GM12878 (cell line): ENCODE data around the gene CABLES1. TPM values are rescaled to one million over a fixed set of nuclear protein-coding genes. Genes with fewer than 3 reads are reported as not detected.

Experiments used
- LARP7 ChIP-seq: fragments of 450-650 bp; IDR thresholded peaks from 2 replicates; pipeline ENCODE4 v1.6.1; 2017; ENCODE audit warnings: mild to moderate bottlenecking
- PKNOX1 ChIP-seq: fragments of 450-650 bp; IDR thresholded peaks from 2 replicates; pipeline ENCODE4 v1.6.1; 2016; ENCODE audit warnings: mild to moderate bottlenecking
- PRDM15 ChIP-seq: fragments of 450-650 bp; formaldehyde crosslinking; IDR thresholded peaks from 2 replicates; pipeline ENCODE4 v1.4.0; 2020; ENCODE audit warnings: mild to moderate bottlenecking, moderate library complexity
- SRF ChIP-seq, 2 experiments: IDR thresholded peaks; 2 replicates each; pipeline ENCODE4 v1.6.1; 2011; ENCODE audit warnings: low read depth in 2 of 2, low read length in 2 of 2, mild to moderate bottlenecking in 1 of 2, moderate library complexity in 1 of 2
- ZBTB40 ChIP-seq: fragments of 450-650 bp; IDR thresholded peaks from 2 replicates; pipeline ENCODE4 v1.6.1; 2016; ENCODE audit warnings: mild to moderate bottlenecking, moderate library complexity, borderline replicate concordance
- polyA plus RNA-seq, 11 experiments: library from polyadenylated mRNA; depleted of rRNA in 4 of 11; unstranded in 6 of 11; stranded (reverse) in 5 of 11; fragments of >200 nt; fragmentation: Nextera tagmentation in 4 of 11; fragmentation: Illumina TruSeq in 1 of 11; extraction: Ambion mirVana in 4 of 11; extraction: Trizol in 1 of 11; gene quantifications; 1 replicate in 1 of 11; 2 replicates in 10 of 11; pipeline versions ENCODE4 v1.2.1 to v1.2.3, GENCODE V29; 2011 to 2016; ENCODE audit warnings: inconsistent platforms in 2 of 11, missing spikeins in 2 of 11, low read depth in 1 of 11
- total RNA-seq, 4 experiments: library from RNA; depleted of rRNA in 3 of 4; stranded (reverse); fragments of >200 nt in 3 of 4; fragmentation: Illumina TruSeq in 1 of 4; extraction: Trizol in 1 of 4; gene quantifications; 2 replicates each; pipeline versions ENCODE4 v1.2.1 to v1.2.3, GENCODE V29; 2013 to 2021

The CABLES1 gene
- total and polyA plus RNA-seq, 10 of the 15 experiments (the other 5 are each of a cell fraction or from before 2014, with no cell fraction given), result 2.9 to 27.2 (median 8.2) TPM

- TF ChIP-seq PRDM15 (CRISPR knock-in tag) (no peak), LARP7 (no peak), SRF (IDR thresholded peaks at IDR 0.05; ENCODE audit: low read depth in 2 of 2, low read length in 2 of 2) (no peak), PKNOX1 (no peak), ZBTB40 (no peak)
Measured at GRCh38 chr18:23154030-23154429, 18.7 kb downstream of the CABLES1 start (continued).
